Stimulated activated CD4-positive, alpha-beta T cell treated with anti-CD3 and anti-CD28 coated beads, Interleukin-12 subunit alpha, Interleukin-12 subunit beta, amount 100 ng/mL, for 4 hours (primary cell): ENCODE data around the gene RERE.
"Not testable (repeated sequence)": the region's sequence is repeated elsewhere in the genome, so short reads cannot be mapped to it uniquely, and the experiment has no call there.

ENCODE experiments used
- DNase-seq: peaks from one replicate; pipeline ENCODE4 v3.0.0-alpha.2; 2020

The RERE gene

GRCh38 chr1:8464377-8464776, 353.1 kb downstream of the RERE start:
- DNase-seq = no peak

GRCh38 chr1:8463144-8463927, 354.1 kb downstream of the RERE start:
- DNase-seq = no peak

- DNase-seq = no peak
These were observed 355.0 kb downstream of the RERE start for GRCh38 chr1:8462371-8462892.

GRCh38 chr1:8461351-8462110, 355.9 kb downstream of the RERE start:
- no peak for DNase-seq

- DNase-seq = no peak
These were observed 356.7 kb downstream of the RERE start for GRCh38 chr1:8460784-8461183.

GRCh38 chr1:8460132-8460544, 357.3 kb downstream of the RERE start:
- no peak for DNase-seq

GRCh38 chr1:8458607-8459006, 358.8 kb downstream of the RERE start:
- DNase-seq = no peak

GRCh38 chr1:8457760-8458381, 359.6 kb downstream of the RERE start:
- DNase-seq = no peak

- no peak for DNase-seq
These were observed 360.4 kb downstream of the RERE start for GRCh38 chr1:8456991-8457390.

GRCh38 chr1:8456308-8456912, 361.0 kb downstream of the RERE start:
- no peak for DNase-seq

GRCh38 chr1:8455700-8456307, 361.6 kb downstream of the RERE start:
- no peak for DNase-seq

GRCh38 chr1:8450312-8450711, 367.1 kb downstream of the RERE start:
- no peak for DNase-seq

- no peak for DNase-seq
These were observed 368.4 kb downstream of the RERE start for GRCh38 chr1:8448911-8449661.

GRCh38 chr1:8448505-8448904, 368.9 kb downstream of the RERE start:
- DNase-seq = not testable (repeated sequence)

GRCh38 chr1:8447616-8448150, 369.8 kb downstream of the RERE start:
- no peak for DNase-seq

- not testable (repeated sequence) for DNase-seq
These were observed 371.3 kb downstream of the RERE start for GRCh38 chr1:8446119-8446518.

- no peak for DNase-seq
These were observed 373.8 kb downstream of the RERE start for GRCh38 chr1:8443558-8444194.

GRCh38 chr1:8441426-8441825, 376.0 kb downstream of the RERE start:
- DNase-seq = no peak

GRCh38 chr1:8439015-8439702, 378.3 kb downstream of the RERE start:
- DNase-seq = no peak

- DNase-seq = no peak
These were observed 379.0 kb downstream of the RERE start for GRCh38 chr1:8438489-8438888.

- DNase-seq = no peak
These were observed 380.1 kb downstream of the RERE start for GRCh38 chr1:8437347-8437746.
